HCT116 (cell line): ENCODE results near the gene BEND5. TPM values are rescaled to one million over a fixed set of nuclear protein-coding genes. Genes with fewer than 3 reads are reported as not detected.

ENCODE experiments used
- ATAC-seq: fragments of 200-7000 bp; cut with Tn5 transposase; 2 replicates; pipeline ENCODE4 v1.9.1; 2020; ENCODE audit warnings: mild to moderate bottlenecking, moderate library complexity
- BruUV-seq: library from RNA; stranded (reverse); fragments of 400-500 nt; replicated peaks from 2 replicates; lab custom pipeline; 2021; lab: Mats Ljungman, UMichigan
- CTCF ChIA-PET: fragments of 300-600 bp; sonication (Branson Sonifier 250); formaldehyde crosslinking; loops from one replicate; lab custom pipeline; 2021; ENCODE audit warnings: antibody characterized with exemption; lab: Charles Lee
- POLR2A ChIA-PET: fragments of 300-600, 350-600 bp; sonication (Branson Sonifier 250); formaldehyde crosslinking; loops from one replicate; lab custom pipeline; 2021; ENCODE audit warnings: antibody characterized with exemption; lab: Charles Lee
- RAD21 ChIA-PET, 2 experiments: fragments of 300-600 bp; sonication (Branson Sonifier 250); formaldehyde crosslinking; loops; one replicate each; lab custom pipeline; 2023; ENCODE audit warnings: low total read pairs in 2 of 2; ENCODE audit not compliant: uncharacterized antibody in 2 of 2, unreplicated experiment in 2 of 2, low non-redundant PET in 1 of 2; lab: Charles Lee
- DNase-seq: peaks from one replicate; pipeline ENCODE4 v3.0.0-alpha.2; 2010; ENCODE audit warnings: low read depth, low spot score
- H2AFZ ChIP-seq: fragments of 200-600 bp; shearing (Covaris generic), sonication (generic); 2 replicates; pipeline ENCODE4 v1.6.1; 2017; ENCODE audit warnings: low read depth, mixed run types, mixed read lengths, antibody characterized with exemption, low read length; ENCODE audit not compliant: poor library complexity, severe bottlenecking
- H3K27ac ChIP-seq: 2 replicates; pipeline ENCODE4 v1.5.1; 2012; ENCODE audit warnings: low read depth, low read length
- H3K27me3 ChIP-seq: fragments of 200-600 bp; sonication (generic); 2 replicates; pipeline ENCODE4 v1.6.1; 2016; ENCODE audit warnings: mixed run types, low read length, mixed read lengths; ENCODE audit not compliant: insufficient read depth
- H3K36me3 ChIP-seq, 2 experiments: fragments of 200-500 bp in 1 of 2; fragments of 200-600 bp in 1 of 2; sonication (Bioruptor generic) in 1 of 2; sonication (generic) in 1 of 2; 2 replicates each; pipeline versions ENCODE4 v1.5.1 to v1.6.1; 2014 to 2016; ENCODE audit warnings: low read length in 2 of 2, inconsistent platforms in 1 of 2, mixed read lengths in 1 of 2, mixed run types in 1 of 2; ENCODE audit not compliant: insufficient read depth in 2 of 2, control insufficient read depth in 1 of 2
- H3K4me1 ChIP-seq, 2 experiments: fragments of 200-600 bp in 1 of 2; sonication (generic) in 1 of 2; 2 replicates each; pipeline versions ENCODE4 v1.5.1 to v1.6.1; 2012 to 2017; ENCODE audit warnings: low read length in 2 of 2, inconsistent platforms in 1 of 2, mild to moderate bottlenecking in 1 of 2, mixed read lengths in 1 of 2, mixed run types in 1 of 2, moderate library complexity in 1 of 2; ENCODE audit not compliant: insufficient read depth in 2 of 2, control insufficient read depth in 1 of 2
- H3K4me2 ChIP-seq: fragments of 200-600 bp; sonication (generic); 2 replicates; pipeline ENCODE4 v1.6.1; 2017; ENCODE audit warnings: mixed run types, low read length, mixed read lengths
- H3K4me3 ChIP-seq, 2 experiments: fragments of 200-600 bp in 1 of 2; sonication (generic) in 1 of 2; replicated peaks in 1 of 2; 2 replicates each; pipeline ENCODE4 v1.5.1; 2011 to 2016; ENCODE audit warnings: low read length in 2 of 2, control low read depth in 1 of 2, low read depth in 1 of 2, mild to moderate bottlenecking in 1 of 2, mixed read lengths in 1 of 2, mixed run types in 1 of 2
- H3K79me2 ChIP-seq: fragments of 200-600 bp; sonication (generic); 2 replicates; pipeline ENCODE4 v1.6.1; 2017; ENCODE audit warnings: mild to moderate bottlenecking, mixed run types, low read length, moderate library complexity, mixed read lengths; ENCODE audit not compliant: insufficient read depth
- H3K9ac ChIP-seq: fragments of 200-600 bp; sonication (generic); 2 replicates; pipeline ENCODE4 v1.6.1; 2016; ENCODE audit warnings: low read length, mixed read lengths
- H3K9me2 ChIP-seq: fragments of 200-600 bp; sonication (generic), shearing (Covaris generic); 2 replicates; pipeline ENCODE4 v1.6.1; 2017; ENCODE audit warnings: mixed run types, mild to moderate bottlenecking, moderate library complexity; ENCODE audit not compliant: insufficient read depth
- H3K9me3 ChIP-seq, 2 experiments: fragments of 200-500 bp in 1 of 2; fragments of 200-600 bp in 1 of 2; sonication (Bioruptor generic) in 1 of 2; sonication (generic) in 1 of 2; 2 replicates each; pipeline ENCODE4 v1.6.1; 2014 to 2017; ENCODE audit warnings: low read length in 2 of 2, mixed read lengths in 2 of 2, inconsistent platforms in 1 of 2, low read depth in 1 of 2, mild to moderate bottlenecking in 1 of 2, mixed run types in 1 of 2, moderate library complexity in 1 of 2; ENCODE audit not compliant: control insufficient read depth in 1 of 2, insufficient read depth in 1 of 2
- H4K20me1 ChIP-seq: fragments of 200-600 bp; sonication (generic), shearing (Covaris generic); 2 replicates; pipeline ENCODE4 v1.6.1; 2017; ENCODE audit warnings: mixed run types, mild to moderate bottlenecking, moderate library complexity; ENCODE audit not compliant: insufficient read depth
- ATF3 ChIP-seq: IDR thresholded peaks from 2 replicates; pipeline ENCODE4 v1.6.1; 2012
- CBX3 ChIP-seq: IDR thresholded peaks from 2 replicates; pipeline ENCODE4 v1.6.1; 2012; ENCODE audit warnings: low read depth
- CEBPB ChIP-seq: IDR thresholded peaks from 2 replicates; pipeline ENCODE4 v1.6.1; 2012; ENCODE audit warnings: low read depth
- CTCF ChIP-seq, 3 experiments: fragments of 200-600 bp in 1 of 3; sonication (generic) in 1 of 3; IDR thresholded peaks in 2 of 3; conservative IDR thresholded peaks in 1 of 3; 2 replicates each; pipeline ENCODE4 v1.5.1; 2012 to 2017; ENCODE audit warnings: low read depth in 2 of 3, low read length in 2 of 3, antibody characterized with exemption in 1 of 3, borderline replicate concordance in 1 of 3, control low read depth in 1 of 3, mild to moderate bottlenecking in 1 of 3, mixed read lengths in 1 of 3, mixed run types in 1 of 3, moderate library complexity in 1 of 3; ENCODE audit not compliant: insufficient read depth in 1 of 3
- EGR1 ChIP-seq: IDR thresholded peaks from 2 replicates; pipeline ENCODE4 v1.6.1; 2012; ENCODE audit warnings: low read depth
- EZH2 ChIP-seq: fragments of 200-600 bp; sonication (generic); IDR thresholded peaks from 2 replicates; pipeline ENCODE4 v1.6.1; 2017; ENCODE audit warnings: antibody characterized with exemption, mixed run types
- EZH2phosphoT487 ChIP-seq: fragments of 200-600 bp; IDR thresholded peaks from 2 replicates; pipeline ENCODE4 v1.6.1; 2018; ENCODE audit warnings: antibody characterized with exemption, borderline replicate concordance
- FOSL1 ChIP-seq: IDR thresholded peaks from 2 replicates; pipeline ENCODE4 v1.6.1; 2012; ENCODE audit warnings: low read depth
- MAX ChIP-seq: IDR thresholded peaks from 2 replicates; pipeline ENCODE4 v1.6.1; 2012
- POLR2A ChIP-seq: IDR thresholded peaks from 2 replicates; pipeline ENCODE4 v1.7.0; 2011; ENCODE audit warnings: borderline replicate concordance; ENCODE audit not compliant: insufficient read depth, insufficient read length; ENCODE audit errors: extremely low read depth
- POLR2AphosphoS5 ChIP-seq: IDR thresholded peaks from 2 replicates; pipeline ENCODE4 v1.6.1; 2011; ENCODE audit warnings: mild to moderate bottlenecking, low read depth, low read length, moderate library complexity
- RAD21 ChIP-seq: IDR thresholded peaks from 2 replicates; pipeline ENCODE4 v1.6.1; 2012; ENCODE audit warnings: low read depth, mild to moderate bottlenecking
- REST ChIP-seq: IDR thresholded peaks from 2 replicates; pipeline ENCODE4 v1.6.1; 2012; ENCODE audit warnings: low read depth
- SIN3A ChIP-seq: IDR thresholded peaks from 2 replicates; pipeline ENCODE4 v1.6.1; 2012; ENCODE audit warnings: low read depth
- SP1 ChIP-seq: IDR thresholded peaks from 2 replicates; pipeline ENCODE4 v1.6.1; 2012; ENCODE audit warnings: low read depth
- SRF ChIP-seq: IDR thresholded peaks from 2 replicates; pipeline ENCODE4 v1.6.1; 2012; ENCODE audit warnings: low read depth
- YY1 ChIP-seq: IDR thresholded peaks from 2 replicates; pipeline ENCODE4 v1.6.1; 2011; ENCODE audit warnings: low read length, low read depth, moderate library complexity, mild to moderate bottlenecking; ENCODE audit not compliant: insufficient replicate concordance; ENCODE audit errors: extremely low read depth
- ZBTB33 ChIP-seq: IDR thresholded peaks from 2 replicates; pipeline ENCODE4 v1.6.1; 2011; ENCODE audit warnings: mild to moderate bottlenecking, low read length, moderate library complexity; ENCODE audit not compliant: insufficient replicate concordance; ENCODE audit errors: extremely low read depth
- ZNF274 ChIP-seq: fragments of 200-500 bp; sonication (Bioruptor generic); IDR thresholded peaks from 2 replicates; pipeline ENCODE4 v1.6.1; 2014; ENCODE audit warnings: mild to moderate bottlenecking, low read depth, low read length, inconsistent platforms
- intact Hi-C: fragments of 100-400 bp; cut with micrococcal nuclease; formaldehyde crosslinking; loops from 2 replicates; pipeline ENCODE4 v1.10.0; 2022
- total RNA-seq: library from RNA; stranded (reverse); gene quantifications from one replicate; pipeline ENCODE4 v1.2.1, GENCODE V29; 2021; ENCODE audit not compliant: unreplicated experiment

BEND5 gene
- total RNA-seq, 1 experiment from 2014 or later: not detected

- no peak overlapping the region for H3K27ac ChIP-seq
- ATAC-seq (no peak), DNase-seq (no peak)
- ChIA-PET POLR2A (no interaction called here), CTCF (no interaction called here), RAD21 (no interaction called here)
- no peaks in the 10 kb centered on the region for H3K79me2 ChIP-seq
- H3K4me1 ChIP-seq: no peaks in the 10 kb centered on the region
- no peaks in the 10 kb centered on the region for H3K27me3 ChIP-seq
- BruUV-seq: no TSS peak
- no peak overlapping the region for H3K4me3 ChIP-seq
- H3K9ac ChIP-seq: no peak overlapping the region
- no peaks in the 10 kb centered on the region for H3K36me3 ChIP-seq
- no peaks in the 10 kb centered on the region for H3K9me3 ChIP-seq
- no peak overlapping the region for H2AFZ ChIP-seq
- no peaks in the 10 kb centered on the region for H3K9me2 ChIP-seq
- TF ChIP-seq CEBPB (no peak), ATF3 (no peak), YY1 (no peak), RAD21 (no peak), EZH2phosphoT487 (no peak), SP1 (no peak), SIN3A (no peak), REST (no peak), MAX (no peak), EZH2 (no peak), EGR1 (no peak), FOSL1 (no peak), SRF (no peak), CBX3 (no peak), POLR2AphosphoS5 (no peak), POLR2A (no peak), CTCF (IDR thresholded peaks at IDR 0.05 in 2 of 3, conservative IDR thresholded peaks at IDR 0.05 in 1 of 3; ENCODE audit: borderline replicate concordance in 1 of 3, insufficient read depth in 1 of 3, low read depth in 2 of 3, low read length in 2 of 3) (no peak), ZBTB33 (no peak), ZNF274 (no peak)
- H4K20me1 ChIP-seq: no peaks in the 10 kb centered on the region
- no peak overlapping the region for H3K4me2 ChIP-seq
- intact Hi-C loops: no loop called here
Observed at GRCh38 chr1:48784301-48784700, 7.6 kb upstream of the BEND5 start.
